ENCODE data around the gene ZNF154.
A peak's percentile ranks its signal among the peaks of the same experiment; 100 is the strongest.

Gene ZNF154

DNA sequence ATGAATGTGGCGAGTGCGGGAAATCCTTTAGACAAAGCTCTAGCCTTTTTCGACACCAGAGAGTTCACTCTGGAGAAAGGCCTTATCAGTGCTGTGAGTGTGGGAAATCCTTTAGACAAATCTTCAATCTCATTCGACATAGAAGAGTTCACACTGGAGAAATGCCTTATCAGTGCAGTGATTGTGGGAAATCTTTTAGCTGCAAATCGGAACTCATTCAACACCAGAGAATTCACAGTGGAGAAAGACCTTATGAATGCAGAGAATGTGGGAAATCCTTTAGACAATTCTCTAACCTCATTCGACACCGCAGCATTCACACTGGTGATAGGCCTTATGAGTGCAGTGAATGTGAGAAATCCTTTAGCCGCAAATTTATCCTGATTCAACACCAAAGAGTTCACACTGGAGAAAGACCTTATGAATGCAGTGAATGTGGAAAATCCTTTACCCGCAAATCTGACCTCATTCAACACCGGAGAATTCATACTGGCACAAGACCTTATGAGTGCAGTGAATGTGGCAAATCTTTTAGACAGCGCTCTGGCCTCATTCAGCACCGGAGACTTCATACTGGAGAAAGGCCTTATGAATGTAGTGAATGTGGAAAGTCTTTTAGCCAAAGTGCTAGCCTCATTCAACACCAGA lies 21.5 kb downstream of the ZNF154 start:
- no peak overlapping the region for H3K27ac ChIP-seq
- POLR2A ChIA-PET (ENCODE audit: low non-redundant PET): no interaction called here
- no peak for DNase-seq (ENCODE audit: low spot score)
- CTCF ChIA-PET: no interaction called here
- TF ChIP-seq, protein P1, sequence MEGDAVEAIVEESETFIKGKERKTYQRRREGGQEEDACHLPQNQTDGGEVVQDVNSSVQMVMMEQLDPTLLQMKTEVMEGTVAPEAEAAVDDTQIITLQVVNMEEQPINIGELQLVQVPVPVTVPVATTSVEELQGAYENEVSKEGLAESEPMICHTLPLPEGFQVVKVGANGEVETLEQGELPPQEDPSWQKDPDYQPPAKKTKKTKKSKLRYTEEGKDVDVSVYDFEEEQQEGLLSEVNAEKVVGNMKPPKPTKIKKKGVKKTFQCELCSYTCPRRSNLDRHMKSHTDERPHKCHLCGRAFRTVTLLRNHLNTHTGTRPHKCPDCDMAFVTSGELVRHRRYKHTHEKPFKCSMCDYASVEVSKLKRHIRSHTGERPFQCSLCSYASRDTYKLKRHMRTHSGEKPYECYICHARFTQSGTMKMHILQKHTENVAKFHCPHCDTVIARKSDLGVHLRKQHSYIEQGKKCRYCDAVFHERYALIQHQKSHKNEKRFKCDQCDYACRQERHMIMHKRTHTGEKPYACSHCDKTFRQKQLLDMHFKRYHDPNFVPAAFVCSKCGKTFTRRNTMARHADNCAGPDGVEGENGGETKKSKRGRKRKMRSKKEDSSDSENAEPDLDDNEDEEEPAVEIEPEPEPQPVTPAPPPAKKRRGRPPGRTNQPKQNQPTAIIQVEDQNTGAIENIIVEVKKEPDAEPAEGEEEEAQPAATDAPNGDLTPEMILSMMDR (conservative IDR thresholded peaks at IDR 0.05; ENCODE audit: low read depth): no peak

GRCh38 chr19:57686727-57687126 lies 22.3 kb downstream of the ZNF154 start:
- CTCF ChIA-PET: no interaction called here
- POLR2A ChIA-PET (ENCODE audit: low non-redundant PET): no interaction called here
- no peak for DNase-seq (ENCODE audit: low spot score)
- no peak overlapping the region for H3K27ac ChIP-seq
- TF ChIP-seq, protein P1 (conservative IDR thresholded peaks at IDR 0.05; ENCODE audit: low read depth): no peak

GRCh38 chr19:57682226-57682766 lies 26.7 kb downstream of the ZNF154 start:
- CTCF ChIA-PET: no interaction called here
- TF ChIP-seq, protein P1 (conservative IDR thresholded peaks at IDR 0.05; ENCODE audit: low read depth): no peak
- H3K27ac ChIP-seq: peak overlapping the region; percentile 74
- POLR2A ChIA-PET (ENCODE audit: low non-redundant PET): no interaction called here
- no peak for DNase-seq (ENCODE audit: low spot score)

- no peak overlapping the region for H3K27ac ChIP-seq
- DNase-seq (ENCODE audit: low spot score): no peak
- CTCF ChIA-PET: no interaction called here
- POLR2A ChIA-PET (ENCODE audit: low non-redundant PET): no interaction called here
- TF ChIP-seq, protein P1 (conservative IDR thresholded peaks at IDR 0.05; ENCODE audit: low read depth): no peak
These were observed 33.1 kb downstream of the ZNF154 start for GRCh38 chr19:57675881-57676280.

DNA sequence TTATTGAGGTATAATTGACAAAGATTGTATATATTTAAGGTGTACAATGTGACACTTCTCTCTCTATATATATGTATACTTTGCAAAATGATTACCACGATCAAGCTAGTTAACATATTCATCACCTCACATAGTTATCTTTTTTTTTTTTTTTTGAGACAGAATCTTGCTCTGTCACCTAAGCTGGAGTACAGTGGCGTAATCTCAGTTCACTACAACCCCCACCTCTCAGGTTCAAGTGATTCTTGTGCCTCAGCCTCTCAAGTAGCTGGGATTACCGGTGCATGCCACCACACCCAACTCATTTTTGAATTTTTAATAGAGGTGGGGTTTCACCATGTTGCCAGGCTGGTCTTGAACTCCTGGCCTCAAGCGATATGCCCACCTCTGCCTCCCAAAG lies 36.5 kb downstream of the ZNF154 start:
- H3K27ac ChIP-seq: no peak overlapping the region
- CTCF ChIA-PET: interaction anchor here (0.7 kb wide), 1 partner anchor 1039 kb away, joined by 3 read pairs; no protein-coding TSS in a partner anchor
- TF ChIP-seq, protein P1 (conservative IDR thresholded peaks at IDR 0.05; ENCODE audit: low read depth): no peak
- no peak for DNase-seq (ENCODE audit: low spot score)
- POLR2A ChIA-PET (ENCODE audit: low non-redundant PET): no interaction called here

GRCh38 chr19:57671124-57671895 lies 37.7 kb downstream of the ZNF154 start:
- no peak overlapping the region for H3K27ac ChIP-seq
- DNase-seq (ENCODE audit: low spot score): no peak
- ChIA-PET POLR2A (ENCODE audit: low non-redundant PET) (no interaction called here), CTCF (no interaction called here)
- TF ChIP-seq, protein P1 (conservative IDR thresholded peaks at IDR 0.05; ENCODE audit: low read depth): no peak

Measured in RWPE1 (cell line).